ENCODE results near the gene DCAKD.
A peak's percentile ranks its signal among the peaks of the same experiment; 100 is the strongest.

DCAKD gene

GRCh38 chr17:45051060-45051719 lies at the start of gene DCAKD:
TSS of gene DCAKD (minus strand) at chr17:45051632. CDS start at chr17:45034885, 16,747 bp downstream.
- peak; percentile 97 for DNase-seq

GRCh38 chr17:45098869-45099616 lies 47.6 kb upstream of the DCAKD start:
- DNase-seq = peak; percentile 40

- DNase-seq = no peak
Measured at GRCh38 chr17:45098081-45098868, 46.8 kb upstream of the DCAKD start.

- no peak for DNase-seq
Measured at GRCh38 chr17:45096926-45097325, 45.5 kb upstream of the DCAKD start.

- no peak for DNase-seq
Measured at GRCh38 chr17:45096141-45096540, 44.7 kb upstream of the DCAKD start.

- no peak for DNase-seq
Measured at GRCh38 chr17:45093444-45094110, 42.1 kb upstream of the DCAKD start.

- no peak for DNase-seq
Measured at GRCh38 chr17:45092911-45093430, 41.5 kb upstream of the DCAKD start.

GRCh38 chr17:45091778-45092425 lies 40.5 kb upstream of the DCAKD start:
- DNase-seq = no peak

GRCh38 chr17:45090711-45091110 lies 39.3 kb upstream of the DCAKD start:
- no peak for DNase-seq

- DNase-seq = no peak
Measured at GRCh38 chr17:45088741-45089140, 37.3 kb upstream of the DCAKD start.

- DNase-seq = no peak
Measured at GRCh38 chr17:45087978-45088377, 36.5 kb upstream of the DCAKD start.

GRCh38 chr17:45087504-45087975 lies 36.1 kb upstream of the DCAKD start:
- DNase-seq = no peak

GRCh38 chr17:45086865-45087503 lies 35.6 kb upstream of the DCAKD start:
- no peak for DNase-seq

- no peak for DNase-seq
Measured at GRCh38 chr17:45086391-45086790, 35.0 kb upstream of the DCAKD start.

- DNase-seq = no peak
Measured at GRCh38 chr17:45081047-45081703, 29.7 kb upstream of the DCAKD start.

GRCh38 chr17:45077643-45078042 lies 26.2 kb upstream of the DCAKD start:
- peak; percentile 56 for DNase-seq

GRCh38 chr17:45073414-45074070 lies 22.1 kb upstream of the DCAKD start:
- DNase-seq = no peak

GRCh38 chr17:45070809-45071208 lies 19.4 kb upstream of the DCAKD start:
- DNase-seq = no peak

GRCh38 chr17:45070001-45070400 lies 18.6 kb upstream of the DCAKD start:
- DNase-seq = no peak

- DNase-seq = no peak
Measured at GRCh38 chr17:45067637-45068036, 16.2 kb upstream of the DCAKD start.

- DNase-seq = no peak
Measured at GRCh38 chr17:45063198-45063597, 11.8 kb upstream of the DCAKD start.

Data from GDM1 (cell line).